Esophagus squamous epithelium (tissue), 4 donors: ENCODE results near the gene ZNF566.

Experiments
- CTCF ChIP-seq, 6 experiments: fragments of 450-650 bp in 4 of 6; fragments of 200-600 bp in 2 of 6; sonication (generic) in 2 of 6; IDR thresholded peaks; one replicate each; pipeline ENCODE4 v1.5.1; 2016 to 2019; ENCODE audit warnings: antibody characterized with exemption in 6 of 6, mild to moderate bottlenecking in 4 of 6, moderate library complexity in 4 of 6
- POLR2A ChIP-seq, 4 donors: fragments of 450-650 bp; IDR thresholded peaks; one replicate each; pipeline ENCODE4 v1.6.1; 2017; ENCODE audit warnings: antibody characterized with exemption in 4 of 4, mild to moderate bottlenecking in 4 of 4, moderate library complexity in 3 of 4

DNA sequence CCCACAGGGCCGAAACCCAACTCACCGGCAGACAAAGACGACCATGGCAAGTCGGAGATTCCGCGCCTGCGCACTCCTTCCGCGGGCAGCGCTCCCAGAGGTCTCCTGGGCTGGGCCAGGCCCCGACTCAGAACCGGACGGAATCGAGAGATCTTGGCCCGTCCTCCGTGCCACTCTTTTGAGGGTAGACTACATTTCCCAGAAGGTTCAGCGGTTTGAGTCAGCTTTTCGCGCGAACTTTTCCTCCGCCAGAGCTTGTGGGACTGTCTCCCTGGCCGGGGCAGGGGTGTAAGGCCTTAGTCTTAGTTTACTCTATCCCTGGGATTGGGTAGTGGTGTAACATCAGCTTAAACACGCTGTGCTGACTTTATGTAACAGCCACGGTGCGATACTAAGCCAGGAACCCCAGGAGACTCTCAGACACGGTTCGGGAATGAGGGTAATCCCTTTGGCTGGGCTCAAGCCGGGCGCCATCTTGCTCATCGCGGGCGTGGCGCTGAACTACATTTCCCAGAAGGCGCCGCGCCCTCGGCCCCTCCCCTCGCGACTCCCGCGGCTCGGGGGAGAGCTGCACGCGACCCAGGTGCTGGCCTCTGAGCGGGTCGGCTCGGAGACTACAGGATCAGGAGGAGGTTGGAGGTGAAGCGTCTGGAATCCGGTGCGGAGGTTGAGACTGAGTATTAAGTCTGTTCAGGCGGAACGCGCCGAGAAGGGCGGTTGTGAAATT lies 39.0 kb upstream of the ZNF566 start, which contains the start of gene ZNF260:
- TF ChIP-seq CTCF (IDR thresholded peaks at IDR 0.05) (peak in 1 of 6 experiments; percentile 5), POLR2A (IDR thresholded peaks at IDR 0.05) (peak in 2 of 4 donors; percentile 22 to 54)
